ENCODE measurements around the gene OLFM4. TPM values are rescaled to one million over a fixed set of nuclear protein-coding genes. Genes with fewer than 3 reads are reported as not detected.

The OLFM4 gene
- total RNA-seq, 2 experiments from 2014 or later, result 0.06 TPM; not detected in 1

- intact Hi-C loops (cut with micrococcal nuclease; ENCODE audit: unreplicated experiment), result no loop called here
- Histone ChIP-seq H3K4me2 (ENCODE audit: low read length) (no peak overlapping the region), H3K4me3 (ENCODE audit: low read depth, low read length, poor library complexity, severe bottlenecking) (no peak overlapping the region), H3K4me1 (ENCODE audit: insufficient read depth, low read length, poor library complexity, severe bottlenecking) (no peaks in the 10 kb centered on the region), H3K9me2 (ENCODE audit: insufficient read depth, low read length) (no peaks in the 10 kb centered on the region), H4K20me1 (ENCODE audit: insufficient read depth, low read length) (no peaks in the 10 kb centered on the region), H3K9me3 (ENCODE audit: low read length) (no peaks in the 10 kb centered on the region), H3K79me2 (ENCODE audit: insufficient read depth, low read depth, low read length) (no peaks in the 10 kb centered on the region), H2AFZ (ENCODE audit: low read length) (no peak overlapping the region), H3K27ac (ENCODE audit: low read depth, low read length, poor library complexity, severe bottlenecking) (no peak overlapping the region), H3K36me3 (ENCODE audit: insufficient read depth, low read length) (no peaks in the 10 kb centered on the region)
- CTCF ChIA-PET (ENCODE audit: unreplicated experiment), result no interaction called here
- POLR2A ChIA-PET, result interaction anchor here (0.6 to 1.0 kb wide), 3 partner anchors 10 to 1834 kb away, joined by 3 read pairs; no protein-coding TSS in a partner anchor
- no peak for DNase-seq (ENCODE audit: low spot score)
- no TSS peak for BruUV-seq (replicated peaks)
- TF ChIP-seq EZH2phosphoT487 (IDR thresholded peaks at IDR 0.05; ENCODE audit: borderline replicate concordance, low read depth, low read length), result no peak
- TF ChIP-seq, protein P1, sequence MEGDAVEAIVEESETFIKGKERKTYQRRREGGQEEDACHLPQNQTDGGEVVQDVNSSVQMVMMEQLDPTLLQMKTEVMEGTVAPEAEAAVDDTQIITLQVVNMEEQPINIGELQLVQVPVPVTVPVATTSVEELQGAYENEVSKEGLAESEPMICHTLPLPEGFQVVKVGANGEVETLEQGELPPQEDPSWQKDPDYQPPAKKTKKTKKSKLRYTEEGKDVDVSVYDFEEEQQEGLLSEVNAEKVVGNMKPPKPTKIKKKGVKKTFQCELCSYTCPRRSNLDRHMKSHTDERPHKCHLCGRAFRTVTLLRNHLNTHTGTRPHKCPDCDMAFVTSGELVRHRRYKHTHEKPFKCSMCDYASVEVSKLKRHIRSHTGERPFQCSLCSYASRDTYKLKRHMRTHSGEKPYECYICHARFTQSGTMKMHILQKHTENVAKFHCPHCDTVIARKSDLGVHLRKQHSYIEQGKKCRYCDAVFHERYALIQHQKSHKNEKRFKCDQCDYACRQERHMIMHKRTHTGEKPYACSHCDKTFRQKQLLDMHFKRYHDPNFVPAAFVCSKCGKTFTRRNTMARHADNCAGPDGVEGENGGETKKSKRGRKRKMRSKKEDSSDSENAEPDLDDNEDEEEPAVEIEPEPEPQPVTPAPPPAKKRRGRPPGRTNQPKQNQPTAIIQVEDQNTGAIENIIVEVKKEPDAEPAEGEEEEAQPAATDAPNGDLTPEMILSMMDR (conservative IDR thresholded peaks at IDR 0.05; ENCODE audit: low read length), result no peak
Observed at GRCh38 chr13:53041968-53042516, 13.4 kb downstream of the OLFM4 start.

DNA sequence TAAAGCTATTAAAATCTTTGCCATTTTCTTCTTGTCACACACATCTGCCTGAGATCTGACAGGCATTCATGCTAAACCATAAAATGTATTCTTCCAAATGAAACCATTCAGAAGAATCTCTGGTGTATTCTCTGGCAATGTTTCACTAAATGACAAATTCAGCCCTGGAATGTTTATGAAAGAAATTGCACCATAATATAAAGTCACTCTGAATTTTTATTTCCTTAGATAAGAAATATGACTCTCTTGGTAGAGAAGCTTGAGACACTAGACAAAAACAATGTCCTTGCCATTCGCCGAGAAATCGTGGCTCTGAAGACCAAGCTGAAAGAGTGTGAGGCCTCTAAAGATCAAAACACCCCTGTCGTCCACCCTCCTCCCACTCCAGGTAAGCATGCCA lies 14.3 kb downstream of the OLFM4 start:
- Histone ChIP-seq H4K20me1 (ENCODE audit: insufficient read depth, low read length) (no peaks in the 10 kb centered on the region), H3K4me3 (ENCODE audit: low read depth, low read length, poor library complexity, severe bottlenecking) (no peak overlapping the region), H3K27ac (ENCODE audit: low read depth, low read length, poor library complexity, severe bottlenecking) (no peak overlapping the region), H3K36me3 (ENCODE audit: insufficient read depth, low read length) (no peaks in the 10 kb centered on the region), H2AFZ (ENCODE audit: low read length) (no peak overlapping the region), H3K4me2 (ENCODE audit: low read length) (no peak overlapping the region), H3K4me1 (ENCODE audit: insufficient read depth, low read length, poor library complexity, severe bottlenecking) (no peaks in the 10 kb centered on the region), H3K9me2 (ENCODE audit: insufficient read depth, low read length) (no peaks in the 10 kb centered on the region), H3K9me3 (ENCODE audit: low read length) (no peaks in the 10 kb centered on the region), H3K79me2 (ENCODE audit: insufficient read depth, low read depth, low read length) (no peaks in the 10 kb centered on the region)
- no peak for DNase-seq (ENCODE audit: low spot score)
- intact Hi-C loops (cut with micrococcal nuclease; ENCODE audit: unreplicated experiment), result no loop called here
- CTCF ChIA-PET (ENCODE audit: unreplicated experiment), result no interaction called here
- POLR2A ChIA-PET, result interaction anchor here (0.6 to 1.0 kb wide), 2 partner anchors 9 to 1835 kb away, joined by 3 read pairs; no protein-coding TSS in a partner anchor
- TF ChIP-seq, protein P1 (conservative IDR thresholded peaks at IDR 0.05; ENCODE audit: low read length), result no peak
- TF ChIP-seq EZH2phosphoT487 (IDR thresholded peaks at IDR 0.05; ENCODE audit: borderline replicate concordance, low read depth, low read length), result no peak
- no TSS peak for BruUV-seq (replicated peaks)

- Histone ChIP-seq H3K9me3 (ENCODE audit: low read length) (no peaks in the 10 kb centered on the region), H3K4me2 (ENCODE audit: low read length) (no peak overlapping the region), H3K4me1 (ENCODE audit: insufficient read depth, low read length, poor library complexity, severe bottlenecking) (no peaks in the 10 kb centered on the region), H3K9me2 (ENCODE audit: insufficient read depth, low read length) (no peaks in the 10 kb centered on the region), H4K20me1 (ENCODE audit: insufficient read depth, low read length) (no peaks in the 10 kb centered on the region), H3K4me3 (ENCODE audit: low read depth, low read length, poor library complexity, severe bottlenecking) (no peak overlapping the region), H3K27ac (ENCODE audit: low read depth, low read length, poor library complexity, severe bottlenecking) (no peak overlapping the region), H3K79me2 (ENCODE audit: insufficient read depth, low read depth, low read length) (no peaks in the 10 kb centered on the region), H2AFZ (ENCODE audit: low read length) (no peak overlapping the region), H3K36me3 (ENCODE audit: insufficient read depth, low read length) (no peaks in the 10 kb centered on the region)
- TF ChIP-seq, protein P1 (conservative IDR thresholded peaks at IDR 0.05; ENCODE audit: low read length), result no peak
- TF ChIP-seq EZH2phosphoT487 (IDR thresholded peaks at IDR 0.05; ENCODE audit: borderline replicate concordance, low read depth, low read length), result no peak
- CTCF ChIA-PET (ENCODE audit: unreplicated experiment), result no interaction called here
- no peak for DNase-seq (ENCODE audit: low spot score)
- no TSS peak for BruUV-seq (replicated peaks)
- POLR2A ChIA-PET, result interaction anchor here (0.6 kb wide), 1 partner anchor 181 kb away, joined by 5 read pairs; no protein-coding TSS in a partner anchor
- intact Hi-C loops (cut with micrococcal nuclease; ENCODE audit: unreplicated experiment), result no loop called here
Observed at GRCh38 chr13:53043398-53043797, 14.8 kb downstream of the OLFM4 start.

Measured in OCI-LY7 (cell line).